CD4-positive, alpha-beta T cell treated with Interleukin-15 for 1 hour (primary cell): ENCODE data around the gene MAGI2.

Source experiments
- DNase-seq: peaks from one replicate; pipeline ENCODE4 v3.0.0-alpha.2; 2020

The MAGI2 gene

GRCh38 chr7:77993838-77994237, 1459.6 kb downstream of the MAGI2 start:
- no peak for DNase-seq

- no peak for DNase-seq
Measured at GRCh38 chr7:77991656-77992055, 1461.8 kb downstream of the MAGI2 start.

DNA sequence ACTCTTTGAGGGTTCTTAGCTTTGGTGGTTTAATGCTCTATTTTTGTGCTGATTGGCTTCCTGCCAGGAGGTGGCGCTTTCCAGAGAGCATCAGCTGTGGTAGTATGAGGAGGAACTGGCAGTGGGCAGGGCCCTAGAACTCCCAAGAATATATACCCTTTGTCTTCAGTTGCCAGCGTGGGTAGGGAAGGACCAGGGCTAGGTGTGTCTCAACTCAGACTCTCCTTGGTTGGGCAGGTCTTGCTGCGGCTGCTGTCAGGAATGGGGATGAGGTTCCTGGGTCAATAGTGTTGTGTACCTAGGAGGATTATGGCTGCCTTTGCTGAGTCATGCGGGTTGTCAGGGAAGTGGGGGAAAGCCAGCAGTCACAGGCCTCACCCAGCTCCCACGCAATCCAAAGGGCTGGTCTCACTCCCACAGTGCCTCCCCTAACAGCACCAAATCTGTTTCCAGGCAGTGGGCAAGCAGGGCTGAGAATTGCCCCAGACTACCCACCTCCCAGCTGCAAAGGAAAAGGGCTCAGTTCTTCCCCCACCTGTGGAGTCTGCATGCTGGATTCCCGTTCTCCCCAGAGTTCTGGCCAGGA, 1463.4 kb downstream of the MAGI2 start:
- no peak for DNase-seq

DNA sequence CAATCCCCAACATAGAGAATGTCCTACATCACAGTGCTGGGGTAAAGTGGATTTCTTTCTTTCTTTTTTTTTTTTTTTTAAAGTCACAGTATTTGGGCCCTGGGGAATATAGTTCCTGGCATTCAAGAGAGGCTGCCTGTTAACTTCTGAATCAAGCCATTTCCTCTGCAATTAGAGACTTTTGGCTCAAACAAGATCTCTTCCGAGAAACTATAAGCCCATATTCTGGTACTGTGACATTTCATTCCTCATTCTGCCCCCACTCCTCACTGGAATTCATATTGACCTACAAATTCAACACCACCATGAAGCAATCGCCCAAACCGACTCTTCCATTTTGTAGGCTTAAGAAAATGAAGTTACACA, 1467.5 kb downstream of the MAGI2 start:
- no peak for DNase-seq

DNA sequence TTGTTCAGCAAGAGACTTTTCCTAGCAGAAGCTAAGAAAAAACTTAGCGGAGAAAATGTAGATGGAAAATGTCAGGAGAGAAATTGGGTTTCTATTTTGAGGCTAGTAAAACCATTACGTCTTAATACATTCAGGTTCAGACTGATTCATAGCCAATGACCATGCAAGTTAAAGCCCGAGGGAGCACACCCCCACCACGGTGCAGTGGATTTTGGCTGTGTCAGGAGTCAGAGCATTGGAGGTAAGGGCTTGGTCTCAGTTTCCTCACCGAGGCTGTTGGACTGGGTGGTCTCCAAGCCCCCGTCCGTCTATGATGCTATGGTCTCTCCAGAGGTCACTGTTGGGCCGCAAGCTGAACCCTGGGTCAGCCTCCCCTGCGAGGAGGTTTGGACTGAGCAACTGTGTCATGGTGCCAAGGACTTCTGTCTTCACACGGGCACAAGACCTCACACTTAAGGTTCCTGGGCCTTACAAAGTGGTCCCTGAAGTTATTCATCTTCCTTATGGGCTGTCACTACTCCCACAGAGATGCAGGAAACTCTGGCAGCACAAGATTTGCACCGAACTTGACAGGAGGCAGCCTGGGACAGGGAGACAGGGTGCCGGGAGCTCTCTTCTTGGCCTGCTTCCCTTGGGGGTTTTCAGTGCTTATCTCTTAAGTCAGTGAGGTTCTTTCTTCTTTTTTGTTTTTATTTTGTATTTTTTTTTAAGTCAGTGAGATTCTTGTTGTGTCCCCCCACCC, 1468.1 kb downstream of the MAGI2 start:
- no peak for DNase-seq

DNA sequence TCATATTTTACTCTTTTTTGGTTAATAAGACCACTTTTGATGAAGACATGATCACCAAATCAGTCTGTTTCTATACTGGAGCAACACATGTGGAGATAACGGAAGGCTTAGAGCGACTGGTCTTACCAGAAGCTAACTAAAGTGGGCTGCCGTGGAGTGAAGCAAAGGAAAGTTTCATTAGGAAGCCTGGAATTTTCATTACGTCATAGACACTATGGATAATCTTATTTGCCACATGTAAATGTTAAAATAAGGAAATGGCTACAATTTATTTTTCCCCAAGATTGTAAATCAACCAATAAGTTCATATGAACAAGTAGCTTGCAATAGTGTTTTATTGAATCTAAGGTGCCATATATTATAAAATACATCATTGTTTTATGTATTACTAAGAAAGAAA, 1469.5 kb downstream of the MAGI2 start:
- no peak for DNase-seq

DNA sequence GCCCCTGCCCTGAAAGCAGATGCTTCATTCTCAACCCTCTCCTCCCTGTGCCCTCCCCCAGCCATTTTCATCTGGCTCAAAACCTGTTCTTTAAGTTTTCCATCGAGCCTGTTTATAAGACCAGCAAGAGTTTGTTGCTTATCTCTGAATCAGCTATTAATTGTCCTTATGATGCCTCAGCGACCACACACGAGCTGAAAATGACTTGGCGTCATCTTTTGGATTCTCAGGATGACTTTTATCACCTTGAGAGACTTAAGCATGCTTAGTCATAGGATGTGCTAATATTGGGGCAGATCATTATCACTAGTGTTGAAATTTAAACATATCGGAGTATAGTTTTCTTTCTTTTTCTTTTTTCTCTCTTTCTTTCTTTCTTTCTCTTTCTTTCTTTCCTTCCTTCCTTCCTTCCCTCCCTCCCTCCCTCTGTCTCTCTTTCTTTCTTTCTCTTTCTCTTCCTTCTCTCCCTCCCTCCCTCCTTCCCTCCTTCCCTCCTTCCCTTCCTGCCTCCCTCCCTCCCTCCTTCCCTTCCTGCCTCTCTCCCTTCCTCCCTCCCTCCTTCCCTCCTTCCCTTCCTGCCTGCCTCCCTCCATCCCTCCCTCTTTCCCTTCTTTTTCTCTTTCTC, 1470.4 kb downstream of the MAGI2 start:
- DNase-seq = no peak

DNA sequence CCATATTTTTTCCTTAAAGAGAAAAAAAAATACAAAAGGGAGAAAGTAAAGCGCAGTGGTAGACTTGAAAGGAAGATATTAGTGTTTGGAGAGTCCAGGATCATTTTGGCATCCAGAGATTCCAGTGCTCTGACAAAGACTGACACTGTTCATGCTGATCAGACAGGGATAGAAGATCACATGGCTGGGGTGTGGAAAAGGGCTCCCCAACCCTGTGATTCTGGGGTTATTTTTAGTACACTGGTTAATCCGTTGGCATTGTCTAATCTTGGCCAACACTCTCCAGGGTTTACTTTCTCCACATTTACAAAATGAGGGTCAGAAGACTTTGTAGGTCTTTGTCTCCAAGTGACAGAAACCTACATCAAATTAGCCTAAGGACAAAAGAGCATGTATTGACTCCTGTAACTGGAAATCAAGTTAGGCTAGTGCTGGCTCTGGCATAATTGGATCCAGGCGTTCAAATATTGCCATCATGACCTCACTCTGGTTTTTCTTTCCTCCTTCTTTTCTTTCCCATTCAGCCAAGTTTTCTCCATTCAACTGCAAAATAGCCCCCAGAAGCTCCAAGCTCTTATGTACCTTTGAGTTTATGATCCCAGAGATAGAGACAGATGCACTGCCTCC, 1473.3 kb downstream of the MAGI2 start:
- DNase-seq = no peak

GRCh38 chr7:77979219-77979618, 1474.2 kb downstream of the MAGI2 start:
- DNase-seq = no peak

GRCh38 chr7:77975672-77976480, 1477.6 kb downstream of the MAGI2 start:
- no peak for DNase-seq

DNA sequence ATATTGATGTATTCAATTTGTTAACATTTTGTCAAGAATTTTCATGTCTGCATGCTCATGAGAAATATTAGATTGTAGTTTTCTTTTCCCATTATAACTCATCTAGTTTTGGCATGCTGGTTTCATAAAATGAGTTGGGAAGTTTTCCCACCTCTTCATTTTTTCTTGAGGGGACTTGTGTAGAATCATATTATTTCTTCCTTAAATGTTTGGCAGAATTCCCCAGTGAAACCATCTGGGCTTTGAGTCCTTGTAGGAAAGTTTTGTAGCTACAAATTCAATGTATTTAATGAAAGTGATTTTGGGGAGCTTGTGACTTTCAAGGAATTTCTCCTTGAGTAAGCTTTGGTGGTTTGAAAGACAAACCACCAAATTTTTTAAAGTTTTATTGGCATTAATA, 1481.7 kb downstream of the MAGI2 start:
- no peak for DNase-seq

DNA sequence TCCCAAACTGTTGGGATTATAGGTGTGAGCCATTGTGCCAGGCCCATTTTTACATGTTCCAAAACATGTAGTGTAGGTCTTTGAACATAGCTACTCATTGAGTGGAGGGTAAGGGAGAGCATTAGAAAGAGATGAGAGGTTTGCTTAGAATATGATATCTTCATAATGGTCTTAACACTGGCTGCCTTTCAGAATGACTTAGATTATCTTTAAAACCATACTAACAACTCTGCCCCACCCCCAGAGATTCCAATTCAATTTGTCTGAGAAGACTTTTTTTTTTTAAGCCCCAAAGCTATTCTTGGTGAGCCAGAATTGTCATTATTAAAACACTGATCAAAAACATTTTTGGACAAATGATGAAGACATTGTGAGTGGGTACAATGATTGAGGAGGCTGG, 1486.0 kb downstream of the MAGI2 start:
- no peak for DNase-seq
